ENCODE measurements around the gene UNKL. TPM values are rescaled to one million over a fixed set of nuclear protein-coding genes. Genes with fewer than 3 reads are reported as not detected.

The UNKL gene
- total RNA-seq, 1 experiment from 2014 or later = 18.8 TPM

DNA sequence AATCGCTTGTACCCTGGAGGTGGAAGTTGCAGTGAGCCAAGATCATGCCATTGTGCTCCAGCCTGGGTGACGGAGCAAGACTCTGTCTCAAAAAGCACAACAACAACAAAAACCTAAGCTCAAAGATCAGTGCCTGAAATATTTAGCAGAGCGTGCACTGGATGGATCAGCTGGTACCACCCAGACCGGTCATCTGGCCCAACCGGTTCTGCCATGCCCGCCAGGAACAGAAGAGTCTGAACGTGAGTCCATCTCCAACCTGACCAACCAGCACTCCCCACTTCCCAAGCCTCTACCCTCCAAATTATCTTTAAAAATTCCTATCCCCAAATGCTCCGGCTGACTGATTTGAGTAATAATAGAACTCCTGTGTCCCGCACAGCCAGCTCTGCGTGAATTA is 7.6 kb upstream of the UNKL start:
- CTCF ChIA-PET = no interaction called here
- no peak for TF ChIP-seq EZH2phosphoT487 (IDR thresholded peaks at IDR 0.05; ENCODE audit: borderline replicate concordance, low read length)
- TF ChIP-seq EZH2 (IDR thresholded peaks at IDR 0.05; ENCODE audit: low read length, unreplicated experiment) = no peak
- TF ChIP-seq, protein P1, sequence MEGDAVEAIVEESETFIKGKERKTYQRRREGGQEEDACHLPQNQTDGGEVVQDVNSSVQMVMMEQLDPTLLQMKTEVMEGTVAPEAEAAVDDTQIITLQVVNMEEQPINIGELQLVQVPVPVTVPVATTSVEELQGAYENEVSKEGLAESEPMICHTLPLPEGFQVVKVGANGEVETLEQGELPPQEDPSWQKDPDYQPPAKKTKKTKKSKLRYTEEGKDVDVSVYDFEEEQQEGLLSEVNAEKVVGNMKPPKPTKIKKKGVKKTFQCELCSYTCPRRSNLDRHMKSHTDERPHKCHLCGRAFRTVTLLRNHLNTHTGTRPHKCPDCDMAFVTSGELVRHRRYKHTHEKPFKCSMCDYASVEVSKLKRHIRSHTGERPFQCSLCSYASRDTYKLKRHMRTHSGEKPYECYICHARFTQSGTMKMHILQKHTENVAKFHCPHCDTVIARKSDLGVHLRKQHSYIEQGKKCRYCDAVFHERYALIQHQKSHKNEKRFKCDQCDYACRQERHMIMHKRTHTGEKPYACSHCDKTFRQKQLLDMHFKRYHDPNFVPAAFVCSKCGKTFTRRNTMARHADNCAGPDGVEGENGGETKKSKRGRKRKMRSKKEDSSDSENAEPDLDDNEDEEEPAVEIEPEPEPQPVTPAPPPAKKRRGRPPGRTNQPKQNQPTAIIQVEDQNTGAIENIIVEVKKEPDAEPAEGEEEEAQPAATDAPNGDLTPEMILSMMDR (conservative IDR thresholded peaks at IDR 0.05; ENCODE audit: low read depth, low read length) = no peak
- H3K9me3 ChIP-seq (ENCODE audit: low read length) = no peaks in the 10 kb centered on the region
- ATAC-seq = no peak
- H3K79me2 ChIP-seq (ENCODE audit: low read length) = peaks cover 32% of the 10 kb centered on the region
- POLR2A ChIA-PET (ENCODE audit: unreplicated experiment) = no interaction called here
- no peak for DNase-seq
- no TSS peak for BruUV-seq (replicated peaks)
- H3K4me1 ChIP-seq (ENCODE audit: insufficient read depth, low read length) = 0 out of 2 replicates have a peak, but pooled peaks cover 5% of the 10 kb centered on the region
- no peaks in the 10 kb centered on the region for H3K9me2 ChIP-seq (replicated peaks; ENCODE audit: low read length)
- H2AFZ ChIP-seq (ENCODE audit: low read length) = no peak overlapping the region
- intact Hi-C loops (cut with micrococcal nuclease) = no loop called here
- H4K20me1 ChIP-seq (ENCODE audit: low read length) = no peaks in the 10 kb centered on the region
- H3K36me3 ChIP-seq (ENCODE audit: low read depth, low read length) = no peaks in the 10 kb centered on the region
- H3K27ac ChIP-seq (ENCODE audit: low read length) = no peak overlapping the region
- no peak overlapping the region for H3K4me3 ChIP-seq (ENCODE audit: low read length)
- H3K9ac ChIP-seq (ENCODE audit: low read length) = no peak overlapping the region
- H3K4me2 ChIP-seq (ENCODE audit: low read length) = no peak overlapping the region
- H3F3A ChIP-seq (ENCODE audit: low read length, unreplicated experiment) = no peaks in the 10 kb centered on the region
- no peaks in the 10 kb centered on the region for H3K27me3 ChIP-seq (ENCODE audit: low read length)

DNA sequence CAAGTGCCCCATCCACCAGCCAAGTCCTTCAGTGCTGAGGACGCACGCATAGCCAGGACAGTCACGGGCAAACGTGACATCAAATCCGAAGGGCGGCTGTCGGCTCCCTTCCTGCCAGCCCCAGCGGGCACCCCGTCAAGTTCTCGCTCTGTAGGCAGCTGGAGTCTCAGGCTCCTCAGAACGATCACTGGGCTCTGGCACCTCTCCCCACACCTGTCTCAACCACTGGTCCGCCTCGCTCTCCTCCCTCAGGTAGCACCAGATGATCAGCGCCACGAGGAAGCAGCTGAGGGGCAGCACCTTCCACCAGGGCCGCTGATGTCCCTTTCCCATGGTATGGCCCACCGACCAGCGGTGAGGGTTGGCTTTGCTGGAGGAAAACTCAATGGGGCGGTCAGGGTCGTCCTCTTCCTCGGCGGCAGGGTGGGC is 5.6 kb upstream of the UNKL start:
- TSS peak; percentile 93 for BruUV-seq (replicated peaks)
- peak overlapping the region; percentile 52; the same call in 1 of the 2 replicates for H2AFZ ChIP-seq (ENCODE audit: low read length)
- peak; percentile 34 for ATAC-seq
- H3K4me1 ChIP-seq (ENCODE audit: insufficient read depth, low read length) = 0 out of 2 replicates have a peak, but pooled peaks cover 5% of the 10 kb centered on the region
- no peaks in the 10 kb centered on the region for H3K9me3 ChIP-seq (ENCODE audit: low read length)
- TF ChIP-seq EZH2phosphoT487 (IDR thresholded peaks at IDR 0.05; ENCODE audit: borderline replicate concordance, low read length) (no peak), EZH2 (IDR thresholded peaks at IDR 0.05; ENCODE audit: low read length, unreplicated experiment) (no peak)
- TF ChIP-seq, protein P1 (conservative IDR thresholded peaks at IDR 0.05; ENCODE audit: low read depth, low read length) = no peak
- ChIA-PET CTCF (no interaction called here), POLR2A (ENCODE audit: unreplicated experiment) (interaction anchor here (0.8 kb wide), 1 partner anchor 15 kb away, joined by 17 read pairs; no protein-coding TSS in a partner anchor)
- peak overlapping the region; percentile 100 for H3K4me2 ChIP-seq (ENCODE audit: low read length)
- peak overlapping the region; percentile 46 for H3K27ac ChIP-seq (ENCODE audit: low read length)
- H3K36me3 ChIP-seq (ENCODE audit: low read depth, low read length) = no peaks in the 10 kb centered on the region
- no peaks in the 10 kb centered on the region for H3K9me2 ChIP-seq (replicated peaks; ENCODE audit: low read length)
- peak overlapping the region; percentile 94 for H3K9ac ChIP-seq (ENCODE audit: low read length)
- H3K79me2 ChIP-seq (ENCODE audit: low read length) = peaks cover 32% of the 10 kb centered on the region
- no peaks in the 10 kb centered on the region for H3K27me3 ChIP-seq (ENCODE audit: low read length)
- DNase-seq = no peak
- H3F3A ChIP-seq (ENCODE audit: low read length, unreplicated experiment) = peaks cover 6% of the 10 kb centered on the region
- peak overlapping the region; percentile 86 for H3K4me3 ChIP-seq (ENCODE audit: low read length)
- intact Hi-C loops (cut with micrococcal nuclease) = no loop called here
- H4K20me1 ChIP-seq (ENCODE audit: low read length) = no peaks in the 10 kb centered on the region

DNA sequence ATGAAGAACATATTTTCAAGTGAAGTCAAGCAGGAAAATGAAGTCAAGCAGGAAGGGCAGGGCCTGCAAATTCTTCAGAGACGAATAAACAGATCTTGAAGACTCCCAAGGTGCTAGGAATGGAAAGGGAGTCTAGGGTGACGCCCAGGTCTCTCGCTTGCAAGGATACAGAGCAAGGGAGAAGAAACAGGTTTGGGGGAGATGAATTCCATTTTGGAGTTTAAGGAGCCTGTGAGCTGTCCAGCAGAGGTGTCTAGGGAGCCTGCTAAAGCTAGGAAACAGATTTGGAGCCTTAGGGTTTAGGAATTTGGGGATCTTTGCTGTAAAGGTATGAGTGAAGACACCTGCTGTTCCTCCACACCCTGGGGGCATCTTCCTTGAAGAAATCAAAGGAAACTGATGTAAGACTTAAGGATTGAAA is 2.0 kb upstream of the UNKL start:
- Histone ChIP-seq H4K20me1 (ENCODE audit: low read length) (no peaks in the 10 kb centered on the region), H3K79me2 (ENCODE audit: low read length) (peaks cover 32% of the 10 kb centered on the region), H3K4me2 (ENCODE audit: low read length) (no peak overlapping the region), H3K4me3 (ENCODE audit: low read length) (no peak overlapping the region), H3K9me2 (replicated peaks; ENCODE audit: low read length) (no peaks in the 10 kb centered on the region), H3K36me3 (ENCODE audit: low read depth, low read length) (no peaks in the 10 kb centered on the region), H2AFZ (ENCODE audit: low read length) (no peak overlapping the region), H3F3A (ENCODE audit: low read length, unreplicated experiment) (peaks cover 9% of the 10 kb centered on the region), H3K27me3 (ENCODE audit: low read length) (no peaks in the 10 kb centered on the region), H3K9ac (ENCODE audit: low read length) (no peak overlapping the region), H3K4me1 (ENCODE audit: insufficient read depth, low read length) (0 out of 2 replicates have a peak, but pooled peaks cover 5% of the 10 kb centered on the region), H3K27ac (ENCODE audit: low read length) (no peak overlapping the region), H3K9me3 (ENCODE audit: low read length) (no peaks in the 10 kb centered on the region)
- CTCF ChIA-PET = no interaction called here
- ATAC-seq = no peak
- intact Hi-C loops (cut with micrococcal nuclease) = no loop called here
- no peak for TF ChIP-seq EZH2phosphoT487 (IDR thresholded peaks at IDR 0.05; ENCODE audit: borderline replicate concordance, low read length)
- no peak for TF ChIP-seq EZH2 (IDR thresholded peaks at IDR 0.05; ENCODE audit: low read length, unreplicated experiment)
- no TSS peak for BruUV-seq (replicated peaks)
- peak; percentile 20 for DNase-seq
- POLR2A ChIA-PET (ENCODE audit: unreplicated experiment) = no interaction called here
